Urinary bladder (tissue), 4 donors: Measurements from ENCODE around the gene AGAP1. TPM values are rescaled to one million over a fixed set of nuclear protein-coding genes. Genes with fewer than 3 reads are reported as not detected.
A peak's percentile ranks its signal among the peaks of the same experiment; 100 is the strongest.

ENCODE experiments used
- DNase-seq: peaks from one replicate; pipeline ENCODE4 v3.0.0-alpha.2; 2015; ENCODE audit errors: extremely low spot score
- H3K27ac ChIP-seq: one replicate; pipeline ENCODE4 v1.5.1; 2013; ENCODE audit warnings: low read depth, mild to moderate bottlenecking, moderate library complexity
- H3K36me3 ChIP-seq: one replicate; pipeline ENCODE4 v1.6.1; 2013; ENCODE audit warnings: mild to moderate bottlenecking, moderate library complexity; ENCODE audit not compliant: insufficient read depth
- H3K4me1 ChIP-seq: one replicate; pipeline ENCODE4 v1.6.1; 2013; ENCODE audit warnings: mild to moderate bottlenecking, moderate library complexity; ENCODE audit not compliant: insufficient read depth
- H3K4me3 ChIP-seq: one replicate; pipeline ENCODE4 v1.5.1; 2013; ENCODE audit warnings: low read depth, low read length
- WGBS: extraction: QIAGEN DNeasy Blood & Tissue Kit; methylation state at CpG from one replicate; pipeline ENCODE4 v1.1.7; 2013; 5-methylcytosine and 5-hydroxymethylcytosine counted together
- polyA plus RNA-seq: library from polyadenylated mRNA; stranded (reverse); fragments of 200-250 nt; gene quantifications from one replicate; pipeline ENCODE4 v1.2.3, GENCODE V29; 2013
- total RNA-seq: library from RNA; depleted of rRNA; stranded (reverse); fragments of >200 nt; gene quantifications from one replicate; pipeline ENCODE4 v1.2.3, GENCODE V29; 2014
- donor health status: healthy with polysubstance abuse.
- donor health status: healthy.

The AGAP1 gene
- total and polyA plus RNA-seq, 2 donors = 12.8 to 24.7 TPM

GRCh38 chr2:235583144-235583543 lies 89.3 kb downstream of the AGAP1 start:
- Histone ChIP-seq H3K36me3 (no peaks in the 10 kb centered on the region), H3K4me3 (no peak overlapping the region), H3K4me1 (no peaks in the 10 kb centered on the region), H3K27ac (no peak overlapping the region)
- WGBS = 96% methylated on average over 6 of the region's 6 CpGs
- DNase-seq = no peak

DNA sequence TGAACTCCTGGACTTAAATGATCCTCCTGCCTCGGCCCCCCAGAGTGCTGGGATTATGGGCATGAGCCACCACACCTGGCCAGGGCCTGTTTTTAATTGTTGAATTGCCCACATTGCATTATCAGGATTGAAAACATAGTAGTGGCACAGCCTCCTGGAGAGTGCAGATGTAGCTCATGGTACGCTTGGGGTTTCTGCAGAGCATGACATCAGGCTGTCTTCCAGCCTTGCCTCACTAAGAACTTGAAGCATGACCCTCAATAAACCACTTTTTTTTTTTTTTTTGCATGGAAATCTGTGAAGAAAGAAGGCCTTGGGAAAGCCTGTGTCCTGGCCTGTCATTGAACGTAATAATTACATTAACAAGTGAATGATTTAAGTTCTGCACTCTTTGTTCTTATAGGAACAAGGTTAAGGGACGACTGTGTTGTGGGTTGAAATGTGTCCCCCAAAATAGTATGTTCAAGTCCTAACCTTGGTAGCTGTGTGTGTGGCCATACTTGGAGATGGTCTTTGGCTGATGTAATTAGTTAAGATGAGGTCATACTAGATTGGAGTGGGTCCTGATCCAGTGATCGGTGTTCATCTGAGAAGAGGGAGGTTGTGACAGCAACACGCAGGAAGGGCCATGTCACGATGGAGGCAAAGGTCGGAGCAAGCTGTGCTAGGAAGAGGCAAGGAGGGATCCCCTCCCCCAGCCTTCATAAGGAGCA lies 90.2 kb downstream of the AGAP1 start:
- no peak overlapping the region for H3K4me3 ChIP-seq
- 89% methylated on average over 8 of the region's 8 CpGs for WGBS
- H3K27ac ChIP-seq = no peak overlapping the region
- DNase-seq = no peak
- no peaks in the 10 kb centered on the region for H3K4me1 ChIP-seq
- no peaks in the 10 kb centered on the region for H3K36me3 ChIP-seq

DNA sequence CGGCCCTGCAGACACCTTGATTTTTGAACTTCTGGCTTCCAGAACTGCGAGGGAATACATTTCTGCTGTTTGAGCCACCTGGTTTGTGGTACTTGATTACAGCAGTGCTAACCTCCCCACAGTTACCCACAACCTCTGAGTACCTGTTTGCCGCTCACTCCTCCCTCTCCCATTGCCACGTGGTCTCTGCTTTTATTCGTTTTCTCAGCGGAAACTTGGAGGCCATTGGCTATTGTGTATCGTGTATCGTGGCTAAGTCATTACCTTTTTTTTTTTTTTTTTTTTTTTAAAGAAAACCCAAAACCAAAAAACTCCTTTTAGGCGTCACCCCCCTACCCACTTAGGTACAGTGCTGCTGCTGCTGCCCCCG lies 90.8 kb downstream of the AGAP1 start:
- DNase-seq = no peak
- H3K4me3 ChIP-seq = no peak overlapping the region
- H3K36me3 ChIP-seq = no peaks in the 10 kb centered on the region
- H3K4me1 ChIP-seq = no peaks in the 10 kb centered on the region
- H3K27ac ChIP-seq = no peak overlapping the region
- 91% methylated on average over 10 of the region's 10 CpGs for WGBS

- Histone ChIP-seq H3K4me3 (no peak overlapping the region), H3K27ac (no peak overlapping the region), H3K36me3 (no peaks in the 10 kb centered on the region), H3K4me1 (no peaks in the 10 kb centered on the region)
- 95% methylated on average over 9 of the region's 9 CpGs for WGBS
- DNase-seq = no peak
Measured at GRCh38 chr2:235587202-235587601, 93.4 kb downstream of the AGAP1 start.

DNA sequence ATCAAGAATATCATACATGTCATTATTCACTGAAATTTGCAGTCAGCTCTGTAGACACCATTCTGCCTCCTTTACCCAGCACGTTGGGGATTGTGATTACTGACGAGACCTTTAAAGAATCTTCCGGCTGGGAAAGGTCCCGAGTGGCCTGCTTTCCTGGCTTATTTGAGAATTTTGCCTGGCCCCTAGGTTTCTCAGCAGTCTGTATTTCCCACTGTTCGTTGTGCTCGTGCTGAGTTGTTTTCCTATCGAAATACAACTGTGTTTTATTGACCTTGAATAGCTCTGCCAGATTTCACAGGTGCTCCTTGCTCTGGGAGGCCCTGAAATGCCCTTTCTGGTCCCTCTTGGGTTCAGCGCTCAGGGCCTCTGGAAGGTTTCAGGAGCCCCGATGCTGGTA lies 94.9 kb downstream of the AGAP1 start:
- no peaks in the 10 kb centered on the region for H3K36me3 ChIP-seq
- no peak for DNase-seq
- no peaks in the 10 kb centered on the region for H3K4me1 ChIP-seq
- no peak overlapping the region for H3K27ac ChIP-seq
- H3K4me3 ChIP-seq = no peak overlapping the region
- WGBS = 68% methylated on average over 9 of the region's 9 CpGs

DNA sequence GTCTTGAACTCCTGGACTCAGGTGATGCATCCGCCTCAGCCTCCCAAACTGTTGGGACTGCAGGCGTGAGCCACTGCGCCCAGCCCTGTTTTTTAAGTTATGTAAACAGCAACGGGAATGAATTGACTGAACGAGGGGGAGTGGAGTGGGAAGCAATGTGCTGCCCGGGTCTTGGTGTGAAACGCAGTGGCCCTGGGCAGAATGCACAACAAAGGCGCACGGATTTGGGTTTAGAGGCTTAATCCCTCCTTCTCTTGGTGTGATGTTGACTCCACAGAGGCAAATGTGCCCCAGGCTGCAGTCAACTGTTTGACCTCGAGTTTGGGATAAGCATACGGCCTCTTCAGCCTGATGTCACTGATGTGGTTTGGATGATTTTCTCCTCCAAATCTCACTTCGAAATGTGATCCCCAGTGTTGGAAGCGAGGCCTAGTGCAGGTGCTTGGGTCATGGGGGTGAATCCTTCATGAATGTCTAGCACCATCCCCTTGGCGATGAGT lies 97.4 kb downstream of the AGAP1 start:
- WGBS = 95% methylated on average over 14 of the region's 14 CpGs

DNA sequence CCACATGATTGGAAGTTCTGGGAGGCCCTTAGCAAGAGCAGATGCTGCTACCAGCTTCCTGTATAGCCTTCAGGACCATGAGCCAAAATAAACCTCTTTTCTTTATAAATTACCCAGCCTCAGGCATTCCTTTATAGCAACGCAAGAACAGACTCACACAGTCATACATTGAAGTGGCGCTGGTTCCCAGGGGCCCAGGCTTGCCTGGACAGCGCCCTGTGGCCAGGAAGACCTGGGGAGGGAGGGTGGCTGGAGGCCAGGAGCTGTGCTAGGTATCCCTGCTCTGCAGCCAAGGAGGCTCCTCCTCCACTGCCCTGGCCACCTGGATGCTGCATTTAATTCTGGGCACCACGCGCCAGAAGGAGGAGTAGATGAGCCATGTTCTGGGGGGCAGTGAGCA lies 98.1 kb downstream of the AGAP1 start:
- 94% methylated on average over 5 of the region's 5 CpGs for WGBS

More for the DNA sequence above, 97.4 kb downstream of the AGAP1 start:
- Histone ChIP-seq H3K4me3 (no peak overlapping the region), H3K36me3 (no peaks in the 10 kb centered on the region), H3K27ac (no peak overlapping the region), H3K4me1 (no peaks in the 10 kb centered on the region)
- no peak for DNase-seq

DNA sequence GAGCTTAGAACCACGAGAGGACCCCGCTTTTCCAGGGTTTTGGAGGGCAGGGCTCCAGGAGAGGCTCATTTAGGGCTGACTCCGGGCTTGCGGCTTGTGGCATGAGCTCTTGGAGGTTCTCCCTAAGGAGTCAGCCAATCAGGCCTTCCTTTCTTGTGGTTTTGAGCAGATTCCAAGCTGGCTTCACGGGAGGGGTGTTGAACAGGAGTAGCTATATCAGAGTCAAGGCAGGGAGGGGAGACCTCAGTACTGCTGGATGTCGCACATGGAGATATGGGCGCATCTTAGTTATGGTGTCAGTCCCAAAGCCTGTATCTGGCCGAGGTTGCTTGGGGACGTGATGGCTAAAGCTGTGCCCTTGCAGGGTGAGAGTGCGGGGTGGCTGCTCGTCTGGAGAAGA lies 98.6 kb downstream of the AGAP1 start:
- Histone ChIP-seq H3K36me3 (no peaks in the 10 kb centered on the region), H3K4me3 (no peak overlapping the region), H3K4me1 (no peaks in the 10 kb centered on the region), H3K27ac (no peak overlapping the region)
- no peak for DNase-seq
- 85% methylated on average over 11 of the region's 11 CpGs for WGBS

More for the DNA sequence above, 98.1 kb downstream of the AGAP1 start:
- DNase-seq = no peak
- Histone ChIP-seq H3K4me3 (no peak overlapping the region), H3K27ac (no peak overlapping the region), H3K36me3 (no peaks in the 10 kb centered on the region), H3K4me1 (no peaks in the 10 kb centered on the region)

DNA sequence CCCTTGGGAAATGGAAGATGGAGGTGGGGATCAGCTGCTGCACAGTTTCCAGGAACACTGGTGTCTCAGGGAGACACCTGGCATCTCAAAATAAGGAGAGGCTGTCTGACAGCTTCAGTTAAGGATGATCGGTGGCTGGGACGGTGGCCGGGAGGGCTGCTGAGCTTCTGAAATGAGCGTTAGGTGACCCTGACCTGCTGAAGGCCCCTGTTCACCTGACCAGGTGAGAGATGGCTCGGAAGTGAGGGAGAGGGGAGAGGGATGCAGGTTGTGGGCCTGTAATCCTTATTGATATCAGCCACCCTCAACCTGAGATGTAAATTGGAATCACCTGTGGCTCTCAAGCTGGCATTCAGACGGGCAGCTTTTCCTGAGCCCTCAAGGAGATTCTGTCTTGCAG lies 99.0 kb downstream of the AGAP1 start:
- Histone ChIP-seq H3K27ac (no peak overlapping the region), H3K36me3 (no peaks in the 10 kb centered on the region), H3K4me1 (no peaks in the 10 kb centered on the region), H3K4me3 (no peak overlapping the region)
- WGBS = 90% methylated on average over 6 of the region's 6 CpGs
- no peak for DNase-seq

DNA sequence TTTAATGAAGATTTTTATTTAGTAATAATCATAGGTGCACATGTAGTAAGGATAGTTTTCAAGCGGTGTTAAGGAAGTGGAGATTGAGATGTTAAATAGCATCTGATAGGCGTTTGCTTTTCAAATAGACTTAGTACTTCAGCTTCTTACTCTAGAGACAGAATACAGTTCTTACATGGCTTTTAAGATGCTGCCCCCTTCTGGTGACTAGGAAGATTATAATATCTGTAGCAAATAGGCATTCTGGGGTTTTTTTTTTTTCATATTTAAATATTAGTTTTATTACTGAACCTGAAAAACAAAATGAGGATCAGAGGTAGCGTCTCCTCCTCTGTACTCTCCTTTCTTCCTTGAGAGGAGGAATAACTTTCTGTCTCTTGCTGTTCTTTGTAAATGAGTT lies 100.2 kb downstream of the AGAP1 start:
- DNase-seq = no peak
- Histone ChIP-seq H3K4me1 (no peaks in the 10 kb centered on the region), H3K4me3 (no peak overlapping the region), H3K27ac (no peak overlapping the region), H3K36me3 (no peaks in the 10 kb centered on the region)
- 9% methylated on average over 3 of the region's 3 CpGs for WGBS

DNA sequence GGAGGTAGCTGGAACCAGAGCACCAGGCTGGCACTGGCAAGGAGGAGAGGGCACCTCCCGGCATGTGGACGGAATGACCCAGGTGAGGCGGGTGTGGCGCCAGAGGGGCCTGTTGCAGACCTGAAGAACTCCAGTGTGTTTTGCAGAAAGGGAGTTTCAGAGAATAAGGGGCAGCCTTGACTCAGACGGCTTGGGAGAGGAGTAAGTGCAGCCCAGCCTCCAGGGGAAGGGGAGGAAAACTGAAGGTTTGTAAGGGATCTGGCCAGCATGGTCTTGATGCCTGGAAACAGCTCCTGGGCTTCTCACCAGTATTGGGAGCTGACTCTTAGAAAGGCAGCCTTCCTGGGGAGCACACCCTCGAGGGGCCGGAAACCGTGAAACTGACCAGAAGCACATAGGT lies 101.1 kb downstream of the AGAP1 start:
- Histone ChIP-seq H3K36me3 (no peaks in the 10 kb centered on the region), H3K27ac (no peak overlapping the region), H3K4me3 (no peak overlapping the region), H3K4me1 (no peaks in the 10 kb centered on the region)
- 80% methylated on average over 8 of the region's 8 CpGs for WGBS
- DNase-seq = no peak

DNA sequence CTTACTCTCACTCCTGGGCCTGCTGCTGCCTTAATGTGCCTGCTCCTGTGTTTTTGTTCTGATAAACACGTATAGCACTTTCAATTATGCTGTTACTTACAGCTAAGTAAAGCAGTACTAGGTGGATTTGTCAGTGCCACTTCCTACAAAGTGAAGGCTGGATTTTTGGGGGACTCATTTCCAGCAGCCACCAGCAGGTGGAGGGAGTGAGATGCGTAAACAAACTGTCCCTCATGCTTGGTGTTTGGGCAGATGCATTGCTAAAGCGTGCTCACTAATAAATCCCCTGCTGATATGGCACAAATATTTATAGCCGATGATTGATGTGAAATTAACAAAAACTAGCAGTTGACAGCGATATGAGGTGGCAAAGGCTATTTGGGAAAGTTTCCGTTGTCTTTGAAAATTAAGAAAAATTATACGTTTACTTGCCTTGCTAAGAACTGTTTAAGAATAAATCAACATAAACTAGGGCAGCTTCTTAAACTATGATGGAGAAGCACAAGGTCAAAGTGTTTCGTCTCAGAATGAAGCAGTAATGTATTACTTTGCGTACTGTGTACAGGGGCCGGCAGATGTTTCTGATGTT lies 101.7 kb downstream of the AGAP1 start:
- no peaks in the 10 kb centered on the region for H3K4me1 ChIP-seq
- peak; percentile 67 for DNase-seq
- H3K4me3 ChIP-seq = no peak overlapping the region
- H3K36me3 ChIP-seq = no peaks in the 10 kb centered on the region
- no peak overlapping the region for H3K27ac ChIP-seq
- WGBS = 37% methylated on average over 10 of the region's 10 CpGs

- Histone ChIP-seq H3K27ac (no peak overlapping the region), H3K36me3 (no peaks in the 10 kb centered on the region), H3K4me3 (no peak overlapping the region), H3K4me1 (no peaks in the 10 kb centered on the region)
- WGBS = 94% methylated on average over 4 of the region's 4 CpGs
- DNase-seq = no peak
Measured at GRCh38 chr2:235596272-235596671, 102.4 kb downstream of the AGAP1 start.

DNA sequence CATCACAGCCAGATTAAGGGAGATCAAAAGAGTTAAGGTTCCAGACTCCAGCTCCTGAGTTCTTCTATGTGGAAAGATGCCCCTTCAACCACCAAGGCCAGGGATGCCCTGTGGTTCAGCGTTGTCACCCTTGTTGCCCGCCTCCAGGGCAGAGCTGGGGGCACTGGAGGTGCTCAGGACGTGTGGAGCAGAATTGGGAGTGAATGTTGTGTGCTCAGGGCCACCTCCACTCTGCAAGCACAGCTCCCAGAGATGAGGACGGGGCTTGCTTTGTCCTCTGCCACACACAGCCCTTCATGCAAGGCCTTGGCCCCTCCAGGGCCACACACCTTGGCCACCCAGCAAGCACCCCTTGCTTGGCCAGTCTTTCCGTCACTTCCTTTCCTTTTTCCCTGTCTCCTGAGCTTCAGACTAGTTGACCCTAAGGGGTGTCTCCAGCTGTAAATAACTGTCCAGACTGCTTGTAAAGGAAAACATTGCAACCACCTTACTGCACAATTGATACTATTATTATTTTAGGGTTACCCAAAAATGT lies 103.3 kb downstream of the AGAP1 start:
- H3K27ac ChIP-seq = no peak overlapping the region
- WGBS = 95% methylated on average over 5 of the region's 5 CpGs
- H3K4me3 ChIP-seq = no peak overlapping the region
- H3K4me1 ChIP-seq = no peaks in the 10 kb centered on the region
- no peak for DNase-seq
- no peaks in the 10 kb centered on the region for H3K36me3 ChIP-seq
